Measurements from ENCODE around the gene EFCAB8.

- no peak for TF ChIP-seq CTCF (IDR thresholded peaks at IDR 0.05)
- no peak for TF ChIP-seq EP300 (IDR thresholded peaks at IDR 0.05)
These were observed 20.1 kb downstream of the EFCAB8 start for GRCh38 chr20:32878820-32879219.

Measured in stomach (tissue), 4 donors.